SJSA1 (cell line): ENCODE data around the gene FOXJ1. TPM values are rescaled to one million over a fixed set of nuclear protein-coding genes. Genes with fewer than 3 reads are reported as not detected.

ENCODE experiments used
- DNase-seq, 2 experiments: peaks; one replicate each; pipeline ENCODE4 v3.0.0-alpha.2; 2015 to 2020; ENCODE audit warnings: low spot score in 2 of 2, low read depth in 1 of 2
- H3K27ac ChIP-seq: fragments of 250-450 bp; sonication (Bioruptor Pico); 2 replicates; pipeline ENCODE4 v1.5.1; 2020; ENCODE audit warnings: mild to moderate bottlenecking, moderate library complexity
- H3K27me3 ChIP-seq: fragments of 250-450 bp; sonication (Bioruptor Pico); replicated peaks from 2 replicates; pipeline ENCODE4 v1.5.1; 2020; ENCODE audit warnings: mild to moderate bottlenecking, moderate library complexity
- H3K36me3 ChIP-seq: fragments of 250-450 bp; sonication (Bioruptor Pico); 2 replicates; pipeline ENCODE4 v1.5.1; 2020; ENCODE audit warnings: mild to moderate bottlenecking
- H3K4me1 ChIP-seq: fragments of 250-450 bp; sonication (Bioruptor Pico); replicated peaks from 2 replicates; pipeline ENCODE4 v1.6.1; 2021; ENCODE audit warnings: mild to moderate bottlenecking
- H3K4me3 ChIP-seq: fragments of 250-450 bp; sonication (Bioruptor Pico); 2 replicates; pipeline ENCODE4 v1.5.1; 2020; ENCODE audit warnings: mild to moderate bottlenecking
- H3K9me3 ChIP-seq: fragments of 250-450 bp; sonication (Bioruptor Pico); replicated peaks from 2 replicates; pipeline ENCODE4 v1.5.1; 2020; ENCODE audit warnings: mild to moderate bottlenecking
- total RNA-seq: library from RNA; depleted of rRNA; stranded (reverse); fragments of >200 nt; shearing (Covaris generic); gene quantifications from 2 replicates; pipeline ENCODE4 v1.2.3, GENCODE V29; 2014; rRNA removed

FOXJ1 gene
- total RNA-seq, 1 experiment from 2014 or later = not detected

DNA sequence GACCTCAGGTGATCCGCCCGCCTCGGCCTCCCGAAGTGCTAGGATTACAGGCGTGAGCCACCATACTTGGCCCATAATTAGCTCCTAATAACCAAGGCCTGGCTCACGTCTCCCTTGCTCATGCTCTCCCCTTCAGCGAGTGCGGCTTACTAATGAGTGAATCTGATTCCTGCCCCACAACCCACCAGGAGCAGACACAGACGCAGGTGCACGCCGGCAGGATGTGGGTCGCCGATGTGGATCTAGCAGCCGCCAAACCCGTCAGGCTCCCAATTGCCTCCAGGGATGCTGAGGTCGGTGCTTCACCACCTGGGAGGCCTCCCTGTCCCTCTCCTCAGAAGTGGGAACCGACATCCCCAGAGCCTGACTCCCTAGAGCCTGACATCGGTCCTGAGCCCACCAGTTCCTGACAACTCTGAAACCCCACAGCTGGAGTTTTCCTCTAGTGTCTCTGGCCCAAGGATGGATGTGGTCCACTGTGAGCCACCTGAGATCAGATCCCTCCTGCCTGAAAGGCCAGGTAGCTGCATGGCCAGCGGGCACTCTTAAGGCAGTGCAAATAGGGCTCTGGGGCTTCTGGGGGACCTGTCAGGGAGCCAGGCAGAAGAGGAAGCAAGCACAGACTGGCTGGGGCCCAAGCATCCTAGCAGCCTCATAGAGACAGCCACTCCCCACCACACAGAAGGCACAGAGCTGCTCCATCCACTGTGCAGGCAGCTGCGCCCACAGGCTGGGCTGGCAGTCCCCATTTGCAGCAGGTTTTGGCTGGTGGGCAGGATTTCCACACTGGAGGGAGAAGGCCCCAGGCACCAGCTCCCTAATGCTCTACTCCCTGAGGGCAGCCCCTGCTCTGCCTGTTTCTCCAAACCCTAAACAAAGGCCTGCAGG lies 48.3 kb downstream of the FOXJ1 start:
- Histone ChIP-seq H3K27ac (no peak overlapping the region), H3K9me3 (no peaks in the 10 kb centered on the region), H3K27me3 (no peaks in the 10 kb centered on the region), H3K4me3 (no peak overlapping the region), H3K4me1 (peaks cover 18% of the 10 kb centered on the region), H3K36me3 (peaks cover 92% of the 10 kb centered on the region)
- DNase-seq = no peak

DNA sequence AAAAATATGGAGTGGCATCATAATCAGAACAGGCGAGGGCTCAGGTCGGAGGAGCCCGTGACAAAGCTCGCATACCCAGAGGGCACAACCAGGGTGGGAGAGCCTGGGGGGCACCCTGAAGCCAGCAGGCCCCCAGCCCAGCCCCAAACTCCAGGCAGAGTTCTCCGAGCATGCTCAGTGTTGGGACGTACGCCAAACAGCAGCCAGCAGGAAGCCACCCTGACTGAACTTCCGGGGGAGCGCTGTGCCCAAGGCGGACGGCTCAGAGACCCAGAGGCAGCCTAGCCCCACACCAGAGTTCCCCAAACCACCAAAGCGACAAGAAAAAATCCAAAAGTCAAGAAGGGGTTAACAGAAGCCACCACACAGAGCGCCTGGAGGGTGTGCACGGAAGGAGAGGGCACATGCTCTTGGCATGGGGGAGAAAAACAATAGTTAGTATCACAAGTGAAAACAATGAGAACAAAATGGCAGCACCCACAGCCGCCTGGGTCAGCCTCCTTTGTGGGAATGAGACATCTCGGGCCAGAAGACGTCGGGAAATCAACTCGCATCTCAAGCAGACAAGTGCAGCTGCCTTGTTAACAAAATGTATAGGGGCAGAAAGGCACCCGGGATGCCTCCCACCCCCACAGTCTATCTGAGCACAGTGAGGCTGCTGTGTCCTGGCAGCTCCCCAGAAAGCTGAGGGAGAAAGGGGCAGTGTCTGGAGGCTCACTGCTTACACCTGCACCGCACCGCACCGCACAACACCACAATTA lies 49.3 kb downstream of the FOXJ1 start:
- Histone ChIP-seq H3K36me3 (peaks cover 93% of the 10 kb centered on the region), H3K9me3 (no peaks in the 10 kb centered on the region)

GRCh38 chr17:76090517-76091129 lies 50.4 kb downstream of the FOXJ1 start:
- Histone ChIP-seq H3K4me3 (no peak overlapping the region), H3K9me3 (no peaks in the 10 kb centered on the region), H3K27ac (no peak overlapping the region), H3K36me3 (peaks cover 93% of the 10 kb centered on the region), H3K4me1 (peaks cover 17% of the 10 kb centered on the region), H3K27me3 (no peaks in the 10 kb centered on the region)
- DNase-seq = no peak

More for the DNA sequence above, 49.3 kb downstream of the FOXJ1 start:
- no peak overlapping the region for H3K4me3 ChIP-seq
- no peaks in the 10 kb centered on the region for H3K27me3 ChIP-seq
- no peak for DNase-seq
- no peak overlapping the region for H3K27ac ChIP-seq
- H3K4me1 ChIP-seq = peaks cover 18% of the 10 kb centered on the region

DNA sequence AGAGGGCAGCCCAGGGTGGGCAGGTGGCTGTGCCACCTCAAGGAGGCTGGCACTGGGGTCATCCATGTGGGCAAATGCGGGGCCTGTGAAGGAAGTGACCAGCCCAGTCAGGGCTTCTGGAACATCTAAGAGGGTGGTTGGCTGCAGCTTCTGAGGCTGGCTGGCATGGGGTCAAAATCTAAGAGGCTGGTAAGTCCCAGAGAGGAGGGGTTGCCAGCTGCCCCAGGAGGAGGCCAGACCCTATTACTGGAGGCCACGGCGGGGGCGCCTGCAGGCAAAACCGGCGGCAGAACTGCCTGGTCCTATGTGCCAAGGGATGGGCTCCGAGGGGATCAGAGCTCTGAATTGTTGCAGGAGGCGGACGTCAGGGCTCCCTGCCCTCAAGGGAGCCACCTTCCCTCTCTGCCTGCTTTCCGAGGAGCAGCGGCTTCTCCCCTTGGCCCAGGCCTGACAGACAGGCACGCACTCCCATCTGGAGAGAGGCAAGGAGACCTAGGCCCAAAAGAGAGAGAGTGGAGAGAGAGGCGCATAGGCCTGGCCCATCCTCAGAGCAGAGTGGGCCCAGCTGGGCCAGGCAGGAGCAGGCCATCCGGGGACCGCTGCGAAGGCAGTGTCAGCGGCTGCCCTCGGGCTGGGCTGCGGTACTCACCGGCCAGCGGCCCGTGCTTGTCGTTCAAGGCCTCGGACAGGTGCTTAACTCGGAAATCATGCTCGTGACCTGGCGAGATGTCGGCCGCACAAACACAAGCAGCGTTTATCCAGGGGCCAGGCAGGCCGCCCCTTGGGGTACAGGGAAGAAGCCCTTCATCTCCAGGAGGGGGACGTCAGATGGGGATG lies 51.1 kb downstream of the FOXJ1 start:
- no peak for DNase-seq
- Histone ChIP-seq H3K4me3 (no peak overlapping the region), H3K36me3 (peaks cover 97% of the 10 kb centered on the region)

DNA sequence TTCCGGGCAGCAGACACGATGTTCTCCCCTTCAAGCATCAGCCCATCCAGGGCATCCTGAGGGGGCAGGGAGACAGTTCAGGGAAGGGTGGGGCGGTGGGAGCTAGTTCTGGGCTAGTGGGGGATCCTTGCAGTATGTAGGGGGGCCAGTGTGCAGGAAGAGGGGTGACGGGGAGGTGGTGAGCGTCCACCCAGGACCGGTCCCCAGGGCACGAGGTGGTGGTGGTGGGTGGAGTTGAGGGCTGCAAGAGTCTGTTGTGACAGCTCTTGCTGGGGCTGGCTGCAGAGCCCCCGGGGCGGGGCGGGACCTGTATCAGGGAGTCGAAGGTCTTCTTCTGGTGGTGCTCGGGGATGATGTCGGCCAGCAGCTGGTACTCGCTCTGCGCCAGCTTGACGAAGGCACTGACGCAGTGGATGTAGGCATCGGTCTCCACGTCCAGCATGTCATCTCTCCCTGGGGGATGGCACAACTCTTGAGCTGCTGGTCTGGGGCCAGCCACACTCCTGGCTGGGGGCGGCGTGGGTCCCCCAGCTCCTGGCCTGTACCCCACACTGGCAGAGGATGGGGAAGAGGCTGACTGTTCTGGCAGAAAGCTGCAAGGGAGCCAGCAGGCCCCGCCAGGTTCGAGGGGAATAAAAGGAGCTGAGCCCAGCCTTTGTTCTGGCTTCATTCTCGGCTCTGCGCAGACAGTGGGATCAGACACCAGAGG lies 52.0 kb downstream of the FOXJ1 start:
- Histone ChIP-seq H3K4me1 (peaks cover 3% of the 10 kb centered on the region), H3K27ac (no peak overlapping the region), H3K9me3 (no peaks in the 10 kb centered on the region), H3K36me3 (peaks cover 100% of the 10 kb centered on the region), H3K4me3 (no peak overlapping the region), H3K27me3 (no peaks in the 10 kb centered on the region)
- no peak for DNase-seq

More for the DNA sequence above, 51.1 kb downstream of the FOXJ1 start:
- H3K27me3 ChIP-seq = no peaks in the 10 kb centered on the region
- peaks cover 11% of the 10 kb centered on the region for H3K4me1 ChIP-seq
- no peaks in the 10 kb centered on the region for H3K9me3 ChIP-seq
- H3K27ac ChIP-seq = no peak overlapping the region

DNA sequence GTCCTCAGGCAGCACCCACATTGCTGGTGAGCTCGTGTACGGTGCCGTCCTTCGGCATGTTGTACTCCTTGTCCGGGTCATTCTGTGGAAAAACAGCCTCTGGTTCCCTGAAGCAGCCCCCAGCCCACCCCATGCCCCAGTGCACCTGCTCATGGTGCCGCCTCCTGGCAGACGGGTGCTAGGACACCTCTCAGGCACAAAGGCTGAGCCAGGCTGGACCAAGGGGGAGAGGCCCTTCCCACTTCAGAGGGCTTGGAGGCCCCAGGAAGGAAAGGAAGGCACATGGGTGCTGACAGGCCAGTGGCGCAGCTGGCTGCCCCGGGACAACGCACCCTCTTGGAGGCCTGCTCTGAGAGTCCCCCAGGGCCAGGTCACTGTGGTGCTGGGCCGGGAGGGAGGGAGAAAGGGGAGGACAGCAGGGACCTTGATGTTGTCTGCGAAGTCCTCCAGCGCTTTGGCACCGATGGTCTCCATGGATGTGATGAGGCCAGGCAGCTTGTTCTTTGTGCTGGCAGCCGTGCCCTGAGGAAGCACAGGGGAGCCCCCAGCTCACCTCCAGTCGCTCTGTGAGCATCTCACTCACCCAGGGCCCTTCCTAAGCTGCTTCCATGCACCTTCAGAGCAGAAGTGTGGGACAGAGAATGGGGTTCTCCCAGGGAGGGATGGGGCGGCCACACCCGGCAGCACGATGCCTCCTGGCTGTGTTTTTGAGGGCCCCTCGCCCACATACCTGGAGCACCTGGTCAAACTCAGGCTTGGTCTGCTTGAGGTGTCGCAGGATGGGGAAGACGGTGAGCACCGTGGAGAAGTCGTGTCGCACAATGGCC lies 52.8 kb downstream of the FOXJ1 start:
- Histone ChIP-seq H3K27ac (no peak overlapping the region), H3K4me3 (no peak overlapping the region), H3K4me1 (no peaks in the 10 kb centered on the region), H3K27me3 (no peaks in the 10 kb centered on the region), H3K36me3 (peaks cover 100% of the 10 kb centered on the region), H3K9me3 (no peaks in the 10 kb centered on the region)
- DNase-seq = no peak

- Histone ChIP-seq H3K9me3 (no peaks in the 10 kb centered on the region), H3K36me3 (peaks cover 99% of the 10 kb centered on the region), H3K4me1 (no peaks in the 10 kb centered on the region), H3K4me3 (no peak overlapping the region), H3K27ac (no peak overlapping the region), H3K27me3 (no peaks in the 10 kb centered on the region)
- DNase-seq = no peak
Observed at GRCh38 chr17:76087531-76087930, 53.5 kb downstream of the FOXJ1 start.

DNA sequence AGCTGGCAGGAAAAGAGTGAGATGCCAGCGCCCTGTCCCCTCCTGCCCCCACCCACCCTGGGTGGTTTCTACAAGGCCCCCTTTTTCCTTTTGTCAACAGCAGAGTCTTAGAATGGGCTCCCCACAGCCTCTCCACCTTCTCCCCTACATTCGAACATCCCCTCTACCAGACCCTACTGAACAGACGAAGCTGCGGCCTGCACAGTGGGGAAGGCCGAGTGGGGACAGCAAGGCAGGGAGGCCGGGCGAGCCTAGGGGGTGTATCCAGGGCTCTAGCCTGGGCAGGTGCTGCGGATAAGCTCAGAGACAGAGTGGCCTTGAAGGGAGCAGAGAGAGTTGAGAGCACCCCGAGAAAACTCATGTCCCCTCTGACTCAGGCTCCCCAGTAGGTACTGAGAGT lies 54.7 kb downstream of the FOXJ1 start:
- Histone ChIP-seq H3K4me1 (no peaks in the 10 kb centered on the region), H3K4me3 (no peak overlapping the region), H3K27ac (no peak overlapping the region), H3K36me3 (peaks cover 91% of the 10 kb centered on the region), H3K9me3 (no peaks in the 10 kb centered on the region), H3K27me3 (no peaks in the 10 kb centered on the region)
- no peak for DNase-seq

Other genes starting within 250 kb of the FOXJ1 start
- gene TRIM65, start 244.3 kb downstream of the FOXJ1 start, total RNA-seq = 11.9 and 17.6 TPM in 2 replicates
- 54.0 and 55.7 TPM in 2 replicates for gene MRPL38, start 236.4 kb downstream of the FOXJ1 start, total RNA-seq
- 20.1 and 29.0 TPM in 2 replicates for gene FBF1, start 200.2 kb downstream of the FOXJ1 start, total RNA-seq
- 32.0 and 33.4 TPM in 2 replicates for gene ACOX1, start 162.1 kb downstream of the FOXJ1 start, total RNA-seq
- 26.9 and 31.0 TPM in 2 replicates for gene TEN1, start 162.0 kb downstream of the FOXJ1 start, total RNA-seq
- gene CDK3, start 140.4 kb downstream of the FOXJ1 start, total RNA-seq = 2.0 and 5.1 TPM in 2 replicates
- gene EVPL, start 113.9 kb downstream of the FOXJ1 start, total RNA-seq = not detected in 2 replicates
- 38.4 and 48.1 TPM in 2 replicates for gene SRP68, start 68.7 kb downstream of the FOXJ1 start, total RNA-seq
- gene GALR2, start 66.5 kb downstream of the FOXJ1 start, total RNA-seq = 0.18 TPM in 1 of 2 replicates, not detected in the other
- not detected in 2 replicates for gene ZACN, start 62.1 kb downstream of the FOXJ1 start, total RNA-seq
- 98.2 and 133 TPM in 2 replicates for gene EXOC7, start 37.5 kb downstream of the FOXJ1 start, total RNA-seq
- gene RNF157, start 99.2 kb upstream of the FOXJ1 start, total RNA-seq = 4.6 and 9.4 TPM in 2 replicates
- 7.6 and 13.7 TPM in 2 replicates for gene UBALD2, start 124.1 kb upstream of the FOXJ1 start, total RNA-seq
- gene QRICH2, start 167.0 kb upstream of the FOXJ1 start, total RNA-seq = 2.0 and 4.7 TPM in 2 replicates
- 49.4 and 65.4 TPM in 2 replicates for gene PRPSAP1, start 212.7 kb upstream of the FOXJ1 start, total RNA-seq
- gene SPHK1, start 243.4 kb upstream of the FOXJ1 start, total RNA-seq = 135 and 173 TPM in 2 replicates